ELF-1 (cell line): Measurements from ENCODE around the gene IFI6.
"Not testable (repeated sequence)": the region's sequence is repeated elsewhere in the genome, so short reads cannot be mapped to it uniquely, and the experiment has no call there.

Experiments
- DNase-seq: peaks from one replicate; pipeline ENCODE4 v3.0.0-alpha.2; 2016; ENCODE audit warnings: low read depth, low spot score

The IFI6 gene

DNA sequence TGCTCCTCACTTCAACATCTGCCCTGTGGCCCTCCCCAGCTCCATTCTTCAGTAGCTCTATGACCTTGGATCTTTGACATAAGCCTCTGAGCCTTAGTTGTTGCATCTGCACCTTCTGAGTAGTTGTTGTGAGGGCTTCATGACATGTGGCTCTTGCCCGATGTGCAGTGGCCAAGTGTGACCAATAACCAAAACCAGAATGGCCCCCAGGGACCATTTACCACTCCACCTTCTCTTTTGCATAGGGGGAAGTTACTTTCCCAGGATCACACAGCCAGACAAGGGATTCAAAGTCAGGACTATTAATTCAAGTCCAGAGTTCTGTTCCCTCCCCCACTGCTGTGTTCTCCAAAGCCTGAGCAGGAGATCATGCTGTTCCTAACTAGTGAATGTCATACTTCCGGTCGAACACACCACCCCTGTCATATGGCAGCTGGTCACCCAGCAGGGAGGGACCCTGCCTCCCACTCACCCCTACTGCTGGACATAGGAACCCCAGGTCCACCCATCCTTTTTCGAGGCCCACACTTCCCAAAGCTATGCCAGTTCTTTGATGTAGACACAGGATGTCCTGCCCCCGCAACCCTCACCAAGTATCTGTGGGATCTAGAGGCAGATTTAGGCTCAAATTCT is 41.0 kb downstream of the IFI6 start:
- no peak for DNase-seq

DNA sequence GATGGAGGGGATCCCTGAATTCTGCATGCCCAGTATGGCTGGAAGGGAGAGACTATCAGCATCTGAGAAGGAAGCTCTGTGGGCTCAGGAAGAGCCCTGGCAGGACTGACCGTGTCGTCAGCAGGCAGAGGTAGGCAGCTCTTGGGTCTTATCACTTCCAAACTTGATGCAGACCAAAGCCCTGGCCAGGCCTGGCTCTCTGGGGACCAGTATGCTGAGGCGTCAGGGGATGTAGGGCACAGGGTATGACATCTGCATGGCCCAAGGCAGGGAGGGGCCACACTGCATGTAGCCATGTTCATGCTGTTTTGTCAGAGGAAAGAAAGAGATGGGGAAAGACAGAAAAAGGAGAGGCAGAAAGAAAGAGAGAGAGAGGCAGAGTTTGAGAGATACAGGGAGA is 43.3 kb downstream of the IFI6 start:
- DNase-seq: no peak

DNA sequence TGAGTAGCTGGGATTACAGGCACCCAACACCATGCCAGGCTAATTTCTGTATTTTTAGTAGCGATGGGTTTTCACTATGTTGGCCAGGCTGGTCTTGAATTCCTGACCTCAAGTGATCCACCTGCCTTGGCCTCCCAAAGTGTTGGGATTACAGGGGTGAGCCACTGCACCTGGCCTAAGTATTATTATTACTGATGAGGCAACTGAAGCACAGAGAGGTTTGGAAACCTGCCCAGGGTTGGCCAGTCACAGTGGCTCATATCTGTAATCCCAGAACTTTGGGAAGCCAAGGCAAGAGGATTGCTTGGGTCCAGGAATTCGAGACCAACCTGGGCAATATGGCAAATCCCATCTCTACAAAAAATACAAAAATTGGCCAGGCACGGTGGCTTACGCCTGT is 44.3 kb downstream of the IFI6 start:
- not testable (repeated sequence) for DNase-seq

DNA sequence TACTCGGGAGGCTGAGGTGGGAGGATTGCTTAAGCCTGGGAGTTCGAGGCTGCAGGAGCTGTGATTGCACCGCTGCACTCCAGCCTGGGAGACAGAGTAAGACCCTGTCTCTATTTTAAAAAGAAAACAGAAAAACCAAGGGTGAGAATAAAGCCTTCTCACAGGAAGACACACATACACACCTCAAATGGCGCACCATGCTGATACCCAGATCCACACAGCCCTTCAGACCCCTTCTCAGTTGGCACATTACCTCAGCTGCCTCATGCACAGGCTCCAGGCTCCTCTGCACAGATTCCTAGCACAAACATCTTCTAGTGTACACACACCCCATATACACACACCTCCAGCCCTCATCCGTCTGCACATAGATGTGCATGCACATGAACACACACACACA is 44.9 kb downstream of the IFI6 start:
- DNase-seq: no peak

DNA sequence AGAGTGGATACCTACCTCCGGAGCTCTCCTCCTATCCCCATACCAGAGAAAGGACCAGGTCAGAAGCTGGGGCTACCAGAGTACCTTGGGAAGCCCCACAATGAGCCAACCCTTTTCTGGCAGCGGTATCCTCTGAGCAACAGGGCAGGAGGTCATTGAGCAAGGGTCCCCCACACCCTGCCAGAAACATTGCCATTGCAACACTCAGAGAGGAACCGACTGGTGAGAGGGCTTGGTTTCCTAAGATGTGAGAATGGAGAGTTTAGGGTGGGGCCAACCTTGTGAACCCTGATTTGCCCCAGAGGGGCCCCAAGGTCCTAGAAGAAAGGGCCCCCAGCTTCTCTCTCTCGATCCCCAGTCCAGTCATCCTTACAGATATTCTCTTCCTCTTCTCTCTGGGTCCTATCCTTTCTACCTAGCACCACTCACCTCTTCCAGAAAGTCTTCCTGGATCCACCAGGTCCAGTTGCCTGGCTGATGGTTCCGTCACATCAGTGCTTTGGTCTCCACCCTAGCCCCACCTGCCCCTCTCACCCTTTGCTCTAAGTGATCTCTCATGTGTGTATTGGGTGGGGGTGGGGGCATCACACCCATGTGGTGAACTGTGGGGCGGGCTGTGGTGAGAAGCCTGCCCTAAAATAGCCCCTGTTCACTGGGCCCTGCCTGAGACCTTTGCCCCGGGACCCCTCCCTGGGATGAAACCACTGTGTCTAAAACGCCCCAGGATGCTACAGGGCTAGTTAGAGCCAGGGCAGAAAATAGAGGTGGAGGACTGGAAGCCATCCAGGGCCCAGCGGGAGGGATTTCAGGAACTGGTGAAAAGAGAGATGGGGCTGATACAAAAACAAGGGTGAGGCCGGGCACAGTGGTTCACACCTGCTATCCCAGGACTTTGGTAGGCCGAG is 45.7 kb downstream of the IFI6 start:
- no peak for DNase-seq

DNA sequence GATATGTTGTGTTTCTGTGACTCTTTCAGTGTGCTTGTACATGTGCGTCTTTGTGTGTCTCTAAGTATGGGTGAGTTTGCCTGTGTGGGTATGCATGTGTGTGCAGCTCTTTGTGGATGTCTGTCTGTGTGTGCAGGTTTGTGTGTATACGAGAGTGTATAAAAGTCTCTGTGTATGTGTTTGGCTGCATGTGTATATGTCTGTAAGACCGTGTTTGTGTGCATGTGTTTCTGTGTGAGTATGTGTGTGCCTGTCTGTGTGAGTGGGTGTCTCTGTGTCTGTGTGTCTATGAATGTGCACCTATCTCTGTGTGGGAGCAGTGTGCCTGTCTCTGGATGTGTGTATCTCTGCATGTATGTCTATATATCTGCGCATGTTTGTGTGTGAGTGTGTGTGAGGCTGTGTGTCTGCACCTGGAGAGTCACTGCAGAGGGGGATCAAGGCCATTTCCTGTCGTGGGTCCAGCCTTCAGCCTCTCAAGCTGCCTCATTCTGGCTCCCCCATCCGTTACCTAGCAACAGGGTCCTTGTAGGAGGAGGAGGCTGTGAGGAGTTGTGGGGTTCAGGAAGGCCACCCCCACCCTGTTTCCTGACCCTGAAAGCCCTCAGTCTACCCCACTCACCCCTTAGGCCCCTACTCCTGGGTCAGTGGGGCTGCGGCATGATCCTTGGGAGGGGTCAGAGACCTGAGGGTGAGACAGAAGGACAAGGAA is 47.4 kb downstream of the IFI6 start:
- no peak for DNase-seq

DNA sequence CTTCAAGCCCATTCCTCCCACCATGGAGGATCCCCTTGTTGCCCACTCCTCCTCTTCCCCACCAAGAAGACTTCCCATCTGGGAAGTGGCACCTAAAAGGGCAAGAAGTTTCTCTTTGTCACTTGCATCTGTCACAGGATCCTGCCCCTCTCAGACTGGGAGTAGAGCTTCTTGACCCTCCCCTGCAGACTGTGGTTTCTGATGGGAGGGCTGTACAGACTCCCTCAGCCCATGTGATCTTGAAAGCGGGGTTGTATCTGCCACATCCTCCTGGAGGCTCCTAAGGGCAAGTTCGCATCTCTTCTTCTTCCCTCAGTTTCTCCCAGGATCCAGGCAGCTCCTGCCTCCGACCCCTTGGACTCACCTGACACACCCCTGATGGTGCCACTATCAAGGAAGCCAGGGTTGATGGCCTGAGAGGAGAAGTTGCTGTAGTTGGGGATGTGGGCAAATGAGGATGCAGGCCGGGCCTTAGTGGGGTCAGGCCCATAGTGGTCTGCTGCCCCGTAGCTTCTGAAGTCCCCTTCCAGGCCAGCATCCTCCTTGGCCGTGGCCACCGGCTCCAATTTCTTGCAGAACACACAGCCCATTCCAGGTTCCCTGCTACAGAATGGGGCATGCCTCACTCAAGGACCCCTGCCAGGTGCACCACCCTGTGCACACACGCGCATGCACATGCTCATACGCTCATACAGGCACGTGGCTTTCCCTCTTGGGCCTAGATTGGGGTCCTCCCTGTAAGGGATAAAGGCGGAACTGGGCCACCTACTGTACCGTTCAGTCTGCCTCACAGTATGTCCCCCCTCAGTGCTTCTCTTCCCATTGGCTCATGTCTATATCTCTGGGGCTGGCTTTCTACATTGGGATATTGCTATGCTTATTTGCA is 48.4 kb downstream of the IFI6 start:
- no peak for DNase-seq

DNA sequence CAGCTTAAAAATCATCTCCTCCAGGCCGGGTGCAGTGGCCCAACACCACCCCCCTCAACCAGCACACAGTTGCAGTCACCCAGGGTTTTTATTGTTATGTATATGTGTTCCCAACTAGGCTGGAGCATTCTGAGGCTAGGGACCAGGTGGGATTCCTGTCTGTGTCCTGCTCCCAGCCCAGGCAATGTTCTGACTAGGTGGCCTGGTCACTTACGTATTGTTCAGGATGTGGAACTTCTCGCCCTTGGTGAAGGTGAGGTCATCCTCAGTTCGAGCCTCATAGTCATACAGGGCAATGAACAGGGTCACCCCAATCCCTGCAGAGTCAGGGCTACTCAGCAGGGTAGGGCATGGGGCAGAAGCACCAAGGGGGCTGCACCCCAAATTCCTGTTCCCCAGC is 49.2 kb downstream of the IFI6 start:
- DNase-seq: peak; percentile 66

DNA sequence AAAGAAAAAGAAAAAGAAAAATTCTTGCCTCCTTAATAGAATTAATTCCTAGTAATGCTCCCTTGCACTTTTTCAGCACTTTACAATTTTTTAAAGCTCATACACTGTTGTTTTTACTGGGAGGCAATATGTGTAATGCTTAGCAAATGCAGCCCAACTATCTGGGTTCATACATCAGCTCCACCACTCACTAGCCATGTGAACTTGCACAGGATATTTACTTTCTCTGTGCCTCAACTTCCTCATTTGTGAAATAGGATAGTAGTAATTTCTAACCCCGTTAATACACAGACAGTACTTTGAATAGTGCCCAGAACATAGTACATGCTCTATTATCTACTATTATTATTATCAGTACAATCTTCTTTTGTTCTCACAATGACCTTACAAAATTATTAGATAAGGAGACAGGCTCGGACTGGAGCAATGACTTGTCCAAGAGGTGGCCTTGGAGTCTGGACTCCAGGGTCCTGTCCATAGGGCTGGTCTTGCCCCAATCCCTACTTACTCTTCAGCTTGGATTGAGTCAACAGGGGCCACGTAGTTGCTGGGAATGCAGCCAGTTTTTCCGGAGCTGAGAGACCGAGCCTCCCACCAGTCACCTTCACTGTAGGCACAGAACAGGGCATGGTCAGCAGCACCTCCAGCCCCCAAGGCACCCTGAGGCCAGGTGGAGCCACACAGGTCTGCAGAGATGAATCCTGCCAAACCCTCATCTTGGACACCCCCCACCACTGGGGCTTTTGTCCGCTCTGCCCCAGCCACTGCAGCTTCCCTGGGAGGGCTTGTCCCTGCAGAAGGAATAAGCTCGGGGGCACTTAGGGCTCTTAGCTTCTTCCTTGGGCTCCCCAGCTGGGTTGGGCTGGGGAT is 50.7 kb downstream of the IFI6 start:
- peak; percentile 45 for DNase-seq

DNA sequence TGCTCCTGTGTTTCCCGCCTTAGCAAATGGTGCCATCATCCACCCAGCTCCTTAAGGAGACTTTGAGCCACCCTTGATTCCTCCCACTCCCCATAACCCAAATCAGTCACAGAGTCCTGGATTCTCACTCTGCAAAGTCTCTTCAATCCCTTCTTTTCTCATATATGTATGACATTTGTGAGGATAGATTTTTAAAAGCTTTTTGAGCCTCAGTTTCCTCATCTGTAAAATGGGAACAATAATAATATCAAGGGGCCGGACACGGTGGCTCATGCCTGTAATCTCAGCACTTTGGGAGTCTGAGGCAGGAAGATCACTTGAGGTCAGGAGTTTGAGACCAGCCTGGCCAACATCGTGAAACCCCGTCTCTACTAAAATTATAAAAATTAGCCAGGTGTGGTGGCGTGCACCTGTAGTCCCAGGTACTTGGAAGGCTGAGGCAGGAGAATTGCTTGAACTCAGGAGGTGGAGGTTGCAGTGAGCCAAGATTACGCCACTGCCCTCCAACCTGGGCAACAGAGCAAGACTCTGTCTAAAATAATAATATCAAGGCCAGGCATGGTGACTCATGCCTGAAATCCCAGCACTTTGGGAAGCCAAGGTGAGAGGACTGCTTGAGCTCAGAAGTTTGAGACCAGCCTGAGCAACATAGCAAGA is 52.1 kb downstream of the IFI6 start:
- not testable (repeated sequence) for DNase-seq

DNA sequence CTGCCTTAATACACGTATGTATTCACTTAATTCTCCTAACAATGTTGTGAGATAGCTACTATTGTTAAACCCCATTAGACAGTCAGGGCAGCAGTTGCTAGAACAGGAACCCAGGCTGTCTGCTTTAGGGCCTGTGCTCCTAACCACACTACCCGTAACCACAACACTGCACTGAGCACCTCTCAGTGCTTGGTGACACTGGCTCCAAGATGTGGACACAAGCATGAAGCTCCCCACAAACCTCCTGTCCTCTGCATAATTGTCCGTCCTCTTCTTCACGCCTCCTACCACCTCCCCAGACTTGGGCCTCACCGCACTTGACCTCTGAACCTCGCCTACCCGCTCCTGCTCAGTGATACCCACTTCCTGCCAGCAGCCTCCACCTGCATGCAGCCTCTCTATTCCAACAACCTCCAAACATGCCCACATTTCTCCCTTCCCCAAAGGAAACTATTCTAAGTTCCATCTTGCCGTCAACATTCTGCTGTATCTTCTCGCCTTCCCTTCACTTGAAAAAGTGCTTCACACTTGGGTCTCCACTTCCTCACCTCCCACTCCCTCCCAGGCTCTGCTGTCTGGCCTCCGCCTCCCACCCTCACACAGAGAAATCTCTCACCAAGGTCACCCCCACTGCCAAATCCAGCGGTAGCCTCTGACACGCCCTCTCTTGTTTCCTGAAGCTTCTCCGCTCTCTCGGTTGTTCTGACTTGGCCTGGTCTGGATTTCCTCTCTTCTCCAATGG is 53.5 kb downstream of the IFI6 start:
- DNase-seq: no peak

DNA sequence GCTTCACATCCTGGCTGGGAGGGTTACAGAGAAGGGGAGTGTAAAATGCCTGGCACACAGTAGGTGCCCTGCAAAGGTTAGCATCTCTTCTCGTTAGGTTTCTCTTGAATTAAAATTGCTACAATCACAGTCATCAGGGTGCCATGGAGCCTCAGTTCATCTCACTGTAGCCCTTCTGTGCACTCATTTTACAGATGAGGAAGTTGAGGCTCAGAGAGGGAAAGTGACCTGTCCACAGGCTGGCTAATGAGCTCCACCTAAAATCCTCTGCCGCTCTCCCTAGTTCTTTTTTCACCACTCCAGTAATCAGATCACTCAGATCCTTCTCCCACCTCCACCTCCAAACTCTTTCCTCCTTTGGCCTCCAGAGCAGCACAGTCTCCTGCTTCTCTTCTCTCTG is 54.6 kb downstream of the IFI6 start:
- DNase-seq: no peak

DNA sequence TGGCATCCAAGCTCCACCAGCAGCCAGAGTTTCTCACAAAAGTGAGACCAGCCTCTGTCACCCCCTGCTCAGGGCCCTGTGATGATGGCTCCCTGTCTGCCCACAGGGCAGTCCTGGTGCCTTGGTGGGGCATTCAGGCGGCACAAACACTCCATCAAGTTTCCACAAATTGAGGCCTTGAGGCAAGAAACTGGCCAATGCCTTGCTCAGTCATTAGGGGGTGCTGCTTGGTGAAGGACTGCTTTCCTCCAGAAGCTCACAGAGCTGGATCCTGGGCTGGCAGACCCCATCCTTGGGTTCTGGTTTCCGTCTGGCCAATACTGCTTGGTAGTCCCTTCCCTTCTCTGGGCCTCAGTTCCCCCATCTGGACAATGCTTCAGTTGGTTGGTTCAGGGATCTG is 55.6 kb downstream of the IFI6 start:
- no peak for DNase-seq
